DOHH2 (cell line): ENCODE results near the gene TAAR1.

Experiments used
- H3F3A ChIP-seq: fragments of 200-600 bp; sonication (generic), shearing (Covaris generic); 2 replicates; pipeline ENCODE4 v1.6.0; 2016; ENCODE audit warnings: antibody characterized with exemption, mild to moderate bottlenecking; ENCODE audit not compliant: control insufficient read depth, insufficient read depth
- H3K27ac ChIP-seq: fragments of 200-600 bp; sonication (generic); 2 replicates; pipeline ENCODE4 v1.5.1; 2014; ENCODE audit warnings: low read depth, mild to moderate bottlenecking, low read length, moderate library complexity
- H3K27me3 ChIP-seq: fragments of 200-600 bp; sonication (generic); 2 replicates; pipeline ENCODE4 v1.6.1; 2014; ENCODE audit warnings: mild to moderate bottlenecking, low read length, mixed read lengths; ENCODE audit not compliant: control insufficient read depth
- H3K36me3 ChIP-seq: fragments of 200-600 bp; sonication (generic); 2 replicates; pipeline ENCODE4 v1.6.1; 2014; ENCODE audit warnings: mild to moderate bottlenecking, low read length, moderate library complexity, mixed read lengths; ENCODE audit not compliant: control insufficient read depth
- H3K4me1 ChIP-seq: fragments of 200-600 bp; sonication (generic); 2 replicates; pipeline ENCODE4 v1.6.1; 2014; ENCODE audit warnings: mild to moderate bottlenecking, low read length, mixed read lengths; ENCODE audit not compliant: control insufficient read depth
- H3K4me2 ChIP-seq: fragments of 200-600 bp; sonication (generic); 2 replicates; pipeline ENCODE4 v1.6.0; 2014; ENCODE audit warnings: mild to moderate bottlenecking, low read length, moderate library complexity
- H3K4me3 ChIP-seq: fragments of 200-600 bp; sonication (generic); 2 replicates; pipeline ENCODE4 v1.5.1; 2014; ENCODE audit warnings: mild to moderate bottlenecking, low read length, mixed read lengths
- H3K79me2 ChIP-seq: fragments of 200-600 bp; sonication (generic); 2 replicates; pipeline ENCODE4 v1.6.1; 2014; ENCODE audit warnings: mild to moderate bottlenecking, low read length, mixed read lengths; ENCODE audit not compliant: control insufficient read depth
- H3K9me2 ChIP-seq: fragments of 200-600 bp; sonication (generic); replicated peaks from 2 replicates; pipeline ENCODE4 v1.6.1; 2014; ENCODE audit warnings: mild to moderate bottlenecking, low read length, mixed read lengths; ENCODE audit not compliant: control insufficient read depth
- H3K9me3 ChIP-seq: fragments of 200-600 bp; sonication (generic); 2 replicates; pipeline ENCODE4 v1.6.1; 2014; ENCODE audit warnings: antibody characterized with exemption, low read length, mixed read lengths; ENCODE audit not compliant: control insufficient read depth, insufficient read depth
- H4K20me1 ChIP-seq: fragments of 200-600 bp; sonication (generic); 2 replicates; pipeline ENCODE4 v1.6.0; 2014; ENCODE audit warnings: low read depth, mild to moderate bottlenecking, antibody characterized with exemption, low read length, moderate library complexity; ENCODE audit not compliant: control insufficient read depth, insufficient read depth
- EZH2phosphoT487 ChIP-seq: fragments of 200-600 bp; sonication (generic); IDR thresholded peaks from 2 replicates; pipeline ENCODE4 v1.6.1; 2017; ENCODE audit warnings: borderline replicate concordance, mild to moderate bottlenecking, antibody characterized with exemption, low read length, moderate library complexity, mixed read lengths
- TF ChIP-seq, protein P1 (sequence below): fragments of 200-600 bp; sonication (generic); IDR thresholded peaks from one replicate; pipeline ENCODE4 v1.5.1; 2014; ENCODE audit warnings: antibody characterized with exemption, mild to moderate bottlenecking, low read depth, low read length; ENCODE audit not compliant: poor library complexity, severe bottlenecking

The TAAR1 gene

DNA sequence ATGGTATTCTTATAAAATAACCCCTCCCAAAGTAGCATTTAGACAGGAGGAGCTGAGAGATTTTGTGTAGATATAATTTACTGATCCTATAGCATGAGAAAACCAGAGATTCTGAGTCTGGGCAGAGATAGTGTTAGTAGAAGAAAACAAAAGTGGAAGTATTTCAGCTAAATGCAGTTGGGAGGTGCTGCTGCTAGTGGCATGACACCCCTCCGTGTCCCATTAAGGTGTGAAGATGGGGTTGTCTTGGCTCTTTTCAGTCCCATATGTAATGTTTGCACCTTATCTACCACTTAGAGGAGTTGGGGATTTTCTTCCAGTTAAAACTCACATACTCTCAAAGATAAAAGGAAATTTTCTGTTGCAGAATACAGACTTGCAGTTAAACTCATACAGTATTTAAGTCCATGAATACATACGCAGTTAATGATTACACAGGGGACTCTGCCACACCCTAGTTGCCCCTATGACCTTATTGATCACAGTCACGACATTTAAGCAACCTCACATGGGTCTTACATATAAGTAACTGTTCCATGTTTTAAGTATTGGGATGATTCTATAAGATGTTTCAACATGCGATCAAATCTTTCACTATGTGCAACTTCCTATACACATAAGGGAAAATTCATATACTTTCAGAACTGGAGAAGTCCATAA, 46.4 kb downstream of the TAAR1 start:
- Histone ChIP-seq H3K4me2 (no peak overlapping the region), H3K36me3 (no peaks in the 10 kb centered on the region), H3K4me1 (no peaks in the 10 kb centered on the region), H4K20me1 (no peaks in the 10 kb centered on the region), H3K27ac (no peak overlapping the region), H3K4me3 (no peak overlapping the region), H3K9me3 (no peaks in the 10 kb centered on the region), H3K9me2 (no peaks in the 10 kb centered on the region), H3K79me2 (no peaks in the 10 kb centered on the region), H3F3A (no peaks in the 10 kb centered on the region), H3K27me3 (no peaks in the 10 kb centered on the region)
- TF ChIP-seq EZH2phosphoT487: no peak
- TF ChIP-seq, protein P1, sequence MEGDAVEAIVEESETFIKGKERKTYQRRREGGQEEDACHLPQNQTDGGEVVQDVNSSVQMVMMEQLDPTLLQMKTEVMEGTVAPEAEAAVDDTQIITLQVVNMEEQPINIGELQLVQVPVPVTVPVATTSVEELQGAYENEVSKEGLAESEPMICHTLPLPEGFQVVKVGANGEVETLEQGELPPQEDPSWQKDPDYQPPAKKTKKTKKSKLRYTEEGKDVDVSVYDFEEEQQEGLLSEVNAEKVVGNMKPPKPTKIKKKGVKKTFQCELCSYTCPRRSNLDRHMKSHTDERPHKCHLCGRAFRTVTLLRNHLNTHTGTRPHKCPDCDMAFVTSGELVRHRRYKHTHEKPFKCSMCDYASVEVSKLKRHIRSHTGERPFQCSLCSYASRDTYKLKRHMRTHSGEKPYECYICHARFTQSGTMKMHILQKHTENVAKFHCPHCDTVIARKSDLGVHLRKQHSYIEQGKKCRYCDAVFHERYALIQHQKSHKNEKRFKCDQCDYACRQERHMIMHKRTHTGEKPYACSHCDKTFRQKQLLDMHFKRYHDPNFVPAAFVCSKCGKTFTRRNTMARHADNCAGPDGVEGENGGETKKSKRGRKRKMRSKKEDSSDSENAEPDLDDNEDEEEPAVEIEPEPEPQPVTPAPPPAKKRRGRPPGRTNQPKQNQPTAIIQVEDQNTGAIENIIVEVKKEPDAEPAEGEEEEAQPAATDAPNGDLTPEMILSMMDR: no peak

DNA sequence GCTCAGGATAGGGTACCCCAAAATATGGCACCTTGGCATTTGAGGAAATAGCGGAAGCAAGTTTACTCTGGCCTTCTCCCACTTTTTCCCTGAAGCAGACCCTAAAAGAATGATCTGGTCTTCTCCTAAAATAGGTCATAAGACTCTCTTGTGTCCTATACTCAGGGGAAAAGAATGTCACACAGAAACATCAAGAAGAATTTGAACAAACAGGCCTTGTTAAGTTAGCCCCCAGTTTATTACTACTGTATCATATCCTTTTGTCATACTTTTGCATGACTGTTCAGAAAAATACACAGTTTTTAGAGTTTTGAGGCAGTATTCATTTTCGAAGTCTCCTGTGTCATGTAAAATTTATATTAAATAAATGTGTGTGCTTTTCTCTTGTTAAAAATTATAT, 47.4 kb downstream of the TAAR1 start:
- H3K4me1 ChIP-seq: no peaks in the 10 kb centered on the region
- H4K20me1 ChIP-seq: no peaks in the 10 kb centered on the region
- no peaks in the 10 kb centered on the region for H3K79me2 ChIP-seq
- no peak overlapping the region for H3K27ac ChIP-seq
- no peaks in the 10 kb centered on the region for H3K9me3 ChIP-seq
- H3K27me3 ChIP-seq: no peaks in the 10 kb centered on the region
- H3K36me3 ChIP-seq: no peaks in the 10 kb centered on the region
- no peaks in the 10 kb centered on the region for H3F3A ChIP-seq
- no peak overlapping the region for H3K4me3 ChIP-seq
- no peaks in the 10 kb centered on the region for H3K9me2 ChIP-seq
- no peak overlapping the region for H3K4me2 ChIP-seq
- no peak for TF ChIP-seq EZH2phosphoT487
- TF ChIP-seq, protein P1: no peak

DNA sequence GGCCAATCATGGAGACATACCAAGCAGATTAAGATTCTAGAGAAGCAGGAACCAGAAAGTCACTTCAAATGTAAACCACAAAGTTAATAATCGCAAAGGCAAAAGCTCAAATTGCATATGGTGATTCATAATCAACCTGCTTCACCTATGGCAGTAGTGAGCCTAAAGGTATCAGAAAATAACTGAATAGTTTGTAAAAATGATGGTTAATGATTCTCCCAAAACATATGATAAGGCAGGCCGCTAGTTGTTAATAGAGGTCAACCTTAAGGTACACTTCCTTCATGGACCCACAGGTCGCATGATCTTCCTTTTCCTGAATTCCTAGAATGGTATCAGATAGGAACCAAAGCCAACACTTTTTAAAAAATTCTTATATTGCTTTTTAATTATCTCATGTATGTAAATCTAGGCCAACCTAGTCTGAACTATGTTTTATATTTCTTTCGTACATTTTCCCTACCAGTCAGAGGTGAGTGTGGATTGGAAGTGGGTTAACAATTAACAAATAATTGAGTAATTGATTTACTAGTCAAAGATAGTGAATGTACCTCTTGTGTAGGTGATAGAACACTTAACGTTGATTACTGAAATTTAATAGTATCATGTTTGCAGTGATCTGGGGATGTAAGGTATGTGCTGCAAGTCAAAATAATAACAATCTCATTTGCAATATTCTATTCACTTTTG, 51.3 kb downstream of the TAAR1 start:
- no peaks in the 10 kb centered on the region for H3K9me3 ChIP-seq
- no peak overlapping the region for H3K4me3 ChIP-seq
- H3K4me2 ChIP-seq: no peak overlapping the region
- H3K79me2 ChIP-seq: no peaks in the 10 kb centered on the region
- no peak for TF ChIP-seq EZH2phosphoT487
- TF ChIP-seq, protein P1: no peak
- H4K20me1 ChIP-seq: no peaks in the 10 kb centered on the region
- no peaks in the 10 kb centered on the region for H3K9me2 ChIP-seq
- no peaks in the 10 kb centered on the region for H3K27me3 ChIP-seq
- H3K36me3 ChIP-seq: no peaks in the 10 kb centered on the region
- H3K4me1 ChIP-seq: no peaks in the 10 kb centered on the region
- H3K27ac ChIP-seq: no peak overlapping the region
- H3F3A ChIP-seq: no peaks in the 10 kb centered on the region
